ENCODE results near the gene RBM20. TPM values are rescaled to one million over a fixed set of nuclear protein-coding genes. Genes with fewer than 3 reads are reported as not detected.

RBM20 gene
- total RNA-seq, 1 donor from 2014 or later: 0.58 TPM

DNA sequence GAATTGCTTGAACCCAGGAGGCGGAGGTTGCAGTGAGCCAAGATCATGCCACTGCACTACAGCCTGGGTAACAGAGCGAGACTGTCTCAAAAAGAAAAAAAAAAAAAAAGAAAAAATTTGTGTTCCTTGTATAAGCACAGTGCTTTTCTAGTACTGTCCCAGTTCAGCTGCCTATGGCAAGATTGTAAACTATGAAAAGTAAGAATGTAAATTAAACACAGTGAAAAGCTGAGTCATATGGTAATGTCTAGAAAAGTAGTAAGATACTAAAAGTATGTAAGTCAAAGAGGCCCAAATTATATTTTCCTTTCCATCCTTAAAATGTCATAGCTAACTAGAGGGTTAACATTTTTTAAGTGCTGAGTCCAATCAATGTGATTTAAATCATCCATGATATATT is 42.8 kb downstream of the RBM20 start:
- Mint-ChIP-seq H3K9me3 (peaks cover 5% of the 10 kb centered on the region), H3K4me3 (no peak overlapping the region), H3K27me3 (ENCODE audit: low read depth) (peaks cover 6% of the 10 kb centered on the region), H3K36me3 (ENCODE audit: low read depth) (no peaks in the 10 kb centered on the region), H3K27ac (ENCODE audit: unreplicated experiment) (no peak overlapping the region), H3K4me1 (no peaks in the 10 kb centered on the region)
- DNase-seq (ENCODE audit: low read depth, low spot score): no peak
- no peak for TF ChIP-seq CTCF (conservative IDR thresholded peaks at IDR 0.05)

- DNase-seq (ENCODE audit: low read depth, low spot score): no peak
- H3K27me3 Mint-ChIP-seq (ENCODE audit: low read depth): peaks cover 6% of the 10 kb centered on the region
- TF ChIP-seq CTCF (conservative IDR thresholded peaks at IDR 0.05): no peak
- H3K4me1 Mint-ChIP-seq: no peaks in the 10 kb centered on the region
- H3K36me3 Mint-ChIP-seq (ENCODE audit: low read depth): no peaks in the 10 kb centered on the region
- no peak overlapping the region for H3K27ac Mint-ChIP-seq (ENCODE audit: unreplicated experiment)
- H3K4me3 Mint-ChIP-seq: no peak overlapping the region
- H3K9me3 Mint-ChIP-seq: peaks cover 5% of the 10 kb centered on the region
These were observed 43.3 kb downstream of the RBM20 start for GRCh38 chr10:110687400-110687799.

DNA sequence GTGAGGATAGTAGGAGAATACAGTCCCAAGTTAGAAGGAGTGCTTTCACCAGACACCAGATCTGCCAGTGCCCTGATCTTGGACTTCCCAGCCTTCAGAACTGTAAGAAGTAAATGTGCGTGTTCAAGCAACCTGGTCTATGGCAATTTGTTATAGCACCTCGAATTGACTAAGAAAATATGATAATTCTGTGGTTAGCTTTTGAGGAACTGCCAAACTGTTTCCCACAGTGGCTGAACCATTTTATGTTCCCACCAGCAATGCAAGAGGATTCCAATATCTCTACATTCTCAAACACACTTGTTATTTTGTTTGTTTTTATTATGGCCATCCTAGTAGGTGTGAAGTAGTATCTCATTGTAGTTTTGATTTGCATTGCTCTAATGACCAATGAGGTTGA is 47.0 kb downstream of the RBM20 start:
- peaks cover 7% of the 10 kb centered on the region for H3K9me3 Mint-ChIP-seq
- peaks cover 10% of the 10 kb centered on the region for H3K27me3 Mint-ChIP-seq (ENCODE audit: low read depth)
- H3K27ac Mint-ChIP-seq (ENCODE audit: unreplicated experiment): no peak overlapping the region
- H3K36me3 Mint-ChIP-seq (ENCODE audit: low read depth): no peaks in the 10 kb centered on the region
- no peak for TF ChIP-seq CTCF (conservative IDR thresholded peaks at IDR 0.05)
- no peak for DNase-seq (ENCODE audit: low read depth, low spot score)
- H3K4me1 Mint-ChIP-seq: no peaks in the 10 kb centered on the region
- no peak overlapping the region for H3K4me3 Mint-ChIP-seq

- Mint-ChIP-seq H3K36me3 (ENCODE audit: low read depth) (no peaks in the 10 kb centered on the region), H3K4me3 (no peak overlapping the region), H3K27ac (ENCODE audit: unreplicated experiment) (no peak overlapping the region), H3K4me1 (no peaks in the 10 kb centered on the region), H3K9me3 (peaks cover 7% of the 10 kb centered on the region), H3K27me3 (ENCODE audit: low read depth) (peaks cover 10% of the 10 kb centered on the region)
- TF ChIP-seq CTCF (conservative IDR thresholded peaks at IDR 0.05): no peak
- DNase-seq (ENCODE audit: low read depth, low spot score): no peak
These were observed 50.1 kb downstream of the RBM20 start for GRCh38 chr10:110694263-110694662.

DNA sequence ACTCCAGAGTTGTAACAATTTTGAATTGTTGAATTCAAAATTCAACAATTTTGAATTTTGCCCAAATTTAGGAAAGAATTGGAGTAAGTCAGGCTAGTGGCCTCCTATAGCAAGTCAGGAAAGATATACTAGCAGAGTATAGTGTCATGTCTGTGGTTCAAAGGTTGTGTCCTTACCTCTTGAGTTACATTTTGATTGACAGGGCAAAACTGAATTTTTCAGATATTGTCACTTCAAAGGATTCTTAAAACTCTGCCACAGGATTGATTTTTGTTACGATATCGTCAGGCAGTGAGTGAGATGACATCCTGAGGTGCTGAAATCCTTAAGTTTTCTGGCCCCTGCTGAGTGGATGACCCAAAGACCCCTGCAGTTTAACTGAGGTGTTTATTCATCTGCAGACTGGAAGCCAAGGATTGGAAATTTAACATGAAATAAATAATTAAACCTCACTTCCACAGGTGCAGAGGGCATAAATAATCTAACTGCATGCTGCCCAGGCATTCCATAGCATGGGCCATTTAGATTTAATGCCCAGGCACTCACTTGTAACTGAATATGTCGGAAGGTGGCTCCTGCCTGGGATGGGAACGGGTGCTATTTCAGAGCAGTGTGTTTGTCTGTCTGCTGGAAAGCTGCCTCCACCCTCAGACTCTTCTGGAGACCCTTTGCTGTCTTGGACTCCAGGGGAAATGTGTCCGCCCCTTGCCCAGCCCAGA is 50.8 kb downstream of the RBM20 start:
- Mint-ChIP-seq H3K27ac (ENCODE audit: unreplicated experiment) (no peak overlapping the region), H3K27me3 (ENCODE audit: low read depth) (peaks cover 10% of the 10 kb centered on the region), H3K9me3 (peaks cover 7% of the 10 kb centered on the region), H3K4me1 (no peaks in the 10 kb centered on the region), H3K4me3 (no peak overlapping the region), H3K36me3 (ENCODE audit: low read depth) (no peaks in the 10 kb centered on the region)
- DNase-seq (ENCODE audit: low read depth, low spot score): no peak
- TF ChIP-seq CTCF (conservative IDR thresholded peaks at IDR 0.05): no peak
